Measurements from ENCODE around the gene KLHL25. TPM values are rescaled to one million over a fixed set of nuclear protein-coding genes. Genes with fewer than 3 reads are reported as not detected.
A peak's percentile ranks its signal among the peaks of the same experiment; 100 is the strongest.

The KLHL25 gene
- total RNA-seq, 1 donor from 2014 or later, result 29.3 TPM

DNA sequence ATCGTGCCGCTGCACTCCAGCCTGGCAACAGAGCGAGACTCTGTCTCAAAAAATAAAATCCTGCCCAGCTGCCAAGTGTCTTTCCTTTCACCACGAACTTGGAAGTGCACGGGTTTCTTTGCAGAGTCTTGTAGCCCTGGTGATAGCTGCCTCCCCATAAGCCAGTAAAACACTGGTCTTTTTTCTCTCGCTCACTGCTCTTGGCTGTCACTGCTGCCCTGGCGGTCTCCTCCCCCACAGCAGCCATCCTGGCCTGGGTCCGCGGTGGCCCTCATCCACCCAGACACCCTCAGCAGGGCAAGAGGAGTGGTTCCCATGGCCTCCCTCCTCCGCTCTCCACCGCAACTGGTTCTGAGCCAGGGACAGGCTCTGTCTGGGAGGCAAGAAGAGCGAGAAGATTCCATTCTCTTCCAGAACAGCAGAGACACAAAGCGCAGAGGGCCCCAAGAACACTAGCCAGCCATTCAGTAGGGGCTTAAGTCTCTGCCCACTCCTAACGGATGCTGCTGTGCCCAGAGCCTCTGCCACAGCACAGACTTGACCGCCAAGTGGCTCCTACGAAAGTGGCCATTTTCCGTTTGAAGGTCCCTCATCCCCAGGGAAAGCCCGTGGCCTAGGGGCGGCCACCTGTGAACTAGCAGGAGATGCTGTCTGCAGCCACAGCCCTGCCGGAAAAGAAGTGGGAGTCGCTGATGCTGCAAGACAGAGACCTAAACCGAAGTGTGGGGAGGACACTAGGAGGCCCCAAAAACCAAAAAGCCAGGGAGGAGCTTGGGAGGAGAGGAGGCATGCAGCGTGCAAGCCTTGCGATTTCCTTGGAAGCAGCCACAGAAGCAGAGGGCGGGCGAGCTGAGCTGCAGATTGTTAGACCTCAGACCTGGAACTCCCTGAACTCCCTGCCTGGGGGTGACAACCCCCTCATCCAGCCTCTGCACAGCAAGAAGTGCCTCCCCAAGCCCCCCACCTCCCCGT lies 44.1 kb downstream of the KLHL25 start:
- DNase-seq (ENCODE audit: low spot score in 2 of 2), result no peak
- no peak for FAIRE-seq

- DNase-seq (ENCODE audit: low spot score in 2 of 2) (no peak), FAIRE-seq (no peak)
Measured at GRCh38 chr15:85749261-85750151, 45.2 kb downstream of the KLHL25 start.

DNA sequence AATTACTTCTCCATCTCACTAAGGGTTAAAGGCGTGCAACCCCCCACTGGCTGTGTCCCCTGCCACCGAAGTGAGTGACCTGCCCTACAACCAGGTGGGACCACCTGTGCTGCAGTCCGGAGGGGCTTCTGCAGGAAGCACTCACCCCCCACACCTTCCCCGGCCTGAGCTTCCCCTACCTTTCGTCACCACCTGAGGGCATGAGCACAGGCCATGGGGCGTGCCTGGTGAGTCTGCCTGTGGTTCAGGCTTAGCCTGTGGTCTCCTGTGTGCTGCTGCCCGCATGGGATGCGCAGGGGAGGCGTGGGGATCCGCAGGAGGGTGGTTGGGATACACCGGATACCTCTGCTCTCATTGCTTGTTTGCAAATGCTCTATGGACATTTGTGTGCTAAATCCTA lies 46.0 kb downstream of the KLHL25 start:
- FAIRE-seq, result no peak
- DNase-seq (ENCODE audit: low spot score in 2 of 2), result no peak

DNA sequence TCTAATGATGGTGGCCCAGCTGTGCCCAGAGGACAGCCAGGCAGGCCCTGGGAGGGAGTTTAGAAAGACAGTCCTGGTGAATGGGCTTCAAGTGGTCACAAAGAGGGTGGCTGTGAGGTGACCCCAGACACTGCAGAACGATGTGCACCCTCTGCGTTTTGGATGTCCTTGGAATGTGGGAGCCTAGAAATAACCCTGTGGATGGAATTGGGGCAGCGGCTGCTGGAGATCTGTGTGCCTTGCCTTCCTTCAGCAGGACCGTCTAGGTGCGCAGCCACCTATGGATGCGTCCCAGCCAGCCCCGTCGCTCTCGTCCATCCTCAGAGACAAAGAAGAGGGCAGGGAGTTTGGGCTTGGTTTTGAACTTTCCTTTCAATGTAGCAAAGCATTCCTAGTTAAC lies 46.5 kb downstream of the KLHL25 start:
- FAIRE-seq (no peak), DNase-seq (ENCODE audit: low spot score in 2 of 2) (no peak)

DNA sequence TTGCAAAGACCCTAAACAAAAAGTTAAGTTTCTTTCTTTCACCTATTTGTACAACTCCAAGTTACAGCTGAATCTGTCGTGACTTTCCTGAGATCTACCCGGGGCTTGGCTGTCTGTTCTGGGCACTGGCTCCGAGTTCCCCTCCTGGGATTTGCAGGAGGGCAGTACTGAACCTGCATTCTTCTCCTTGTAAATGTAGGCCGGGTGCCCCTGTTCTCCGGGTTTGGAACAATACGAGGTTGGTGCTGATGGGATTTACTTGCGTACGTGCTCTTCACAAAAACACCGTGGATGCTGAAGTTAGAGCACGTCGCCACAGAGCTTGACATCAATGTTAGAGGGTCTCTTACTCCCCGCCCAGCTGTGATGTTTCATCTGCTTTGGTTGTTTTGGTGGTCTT lies 48.1 kb downstream of the KLHL25 start:
- DNase-seq (ENCODE audit: low spot score in 2 of 2) (no peak), FAIRE-seq (no peak)

DNA sequence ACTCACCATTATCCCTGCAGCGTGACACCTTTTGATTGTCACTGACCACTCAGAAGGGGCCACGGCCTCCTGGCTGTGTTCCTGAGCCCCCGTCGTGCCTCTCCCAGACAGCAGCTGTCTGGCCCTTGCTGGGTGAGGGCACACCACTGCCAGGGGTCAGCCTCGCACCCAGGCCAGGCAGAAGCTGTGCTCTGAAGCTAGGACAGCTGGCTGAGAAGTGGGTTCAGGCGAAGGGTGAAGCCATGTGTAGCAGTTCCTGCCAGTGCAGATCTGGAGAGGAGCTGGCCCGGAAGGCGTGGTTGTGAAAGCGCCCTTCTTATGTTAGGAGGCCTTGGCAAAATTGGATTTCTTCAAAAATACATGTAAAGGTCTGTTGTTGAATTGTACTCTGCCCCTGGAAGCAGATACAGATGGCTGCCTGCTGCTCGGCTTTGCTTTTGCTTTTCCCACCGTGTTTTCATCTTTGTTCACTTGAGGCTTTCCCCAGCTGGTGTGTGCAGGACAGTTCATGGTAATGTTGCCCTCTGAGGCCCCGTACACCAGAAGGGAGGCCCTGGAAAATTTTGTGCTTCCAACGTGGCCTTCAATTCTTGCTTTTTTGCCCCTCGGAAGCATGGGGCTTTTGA lies 49.1 kb downstream of the KLHL25 start:
- no peak for FAIRE-seq
- DNase-seq (ENCODE audit: low spot score in 2 of 2), result no peak

DNA sequence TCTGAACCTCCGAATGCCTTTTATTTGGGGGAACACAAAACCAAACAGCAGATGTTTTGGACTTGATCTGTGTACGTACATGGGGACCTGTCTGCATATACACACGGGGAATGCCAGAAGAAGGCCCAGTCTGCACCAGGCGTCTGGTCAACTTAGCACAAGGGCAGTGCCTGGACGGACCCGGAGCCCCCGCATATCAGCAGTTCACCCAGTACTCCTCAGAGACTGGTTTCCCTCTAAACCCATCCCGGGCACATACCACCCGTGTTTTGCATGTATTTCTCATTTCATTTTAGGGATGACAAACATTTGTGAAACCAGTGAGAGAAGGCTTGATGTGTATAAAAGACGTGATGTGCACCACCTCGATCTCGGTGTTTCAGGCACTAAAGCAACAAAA lies 49.7 kb downstream of the KLHL25 start:
- DNase-seq (ENCODE audit: low spot score in 2 of 2), result no peak
- FAIRE-seq, result no peak

DNA sequence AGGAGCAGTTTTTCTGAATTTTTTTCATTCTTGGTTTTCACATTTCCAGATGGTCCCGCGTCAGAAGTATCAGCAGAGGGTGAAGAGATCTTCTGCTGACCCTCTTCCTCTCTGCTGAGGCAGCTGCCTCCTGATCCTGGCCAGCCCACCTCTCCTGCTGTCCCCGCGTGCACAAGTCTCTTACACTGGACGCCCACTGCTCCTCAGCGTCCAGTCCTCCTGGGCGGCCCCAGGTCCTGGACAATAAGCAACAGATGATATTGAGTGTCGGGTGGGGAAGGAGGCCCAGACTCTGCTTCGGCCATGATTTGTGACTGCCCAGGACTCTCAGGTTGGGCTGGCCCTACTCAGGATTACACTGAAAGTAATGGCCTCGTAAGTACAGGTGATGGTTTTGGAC lies 50.1 kb downstream of the KLHL25 start:
- DNase-seq (ENCODE audit: low spot score in 2 of 2) (no peak), FAIRE-seq (no peak)

DNA sequence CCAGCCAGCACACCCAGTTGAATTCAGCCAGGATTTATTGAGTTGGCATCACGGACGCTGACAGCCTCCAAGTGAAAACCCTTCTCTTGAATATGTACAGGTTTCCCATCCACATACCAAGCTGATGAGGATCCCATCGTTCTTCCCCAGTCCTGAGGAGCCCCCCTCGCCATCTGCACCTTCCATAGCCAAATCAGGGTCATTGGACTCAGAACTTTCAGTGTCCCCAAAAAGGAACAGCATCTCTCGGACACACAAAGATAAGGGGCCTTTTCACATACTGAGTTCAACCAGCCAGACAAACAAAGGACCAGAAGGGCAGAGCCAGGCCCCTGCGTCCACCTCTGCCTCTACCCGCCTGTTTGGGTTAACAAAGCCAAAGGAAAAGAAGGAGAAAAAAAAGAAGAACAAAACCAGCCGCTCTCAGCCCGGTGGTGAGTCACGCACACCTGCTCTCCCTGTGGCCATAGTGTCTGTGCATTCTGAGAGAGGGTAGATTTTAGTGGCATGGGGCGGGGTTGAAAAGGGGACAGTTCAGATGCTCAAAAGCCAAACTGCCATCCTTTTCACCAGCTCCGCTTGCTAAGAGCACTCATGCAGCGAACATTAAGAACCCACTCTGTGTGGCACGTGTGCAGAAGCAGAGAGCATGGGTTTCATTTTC lies 51.2 kb downstream of the KLHL25 start:
- no peak for FAIRE-seq
- no peak for DNase-seq (ENCODE audit: low spot score in 2 of 2)

DNA sequence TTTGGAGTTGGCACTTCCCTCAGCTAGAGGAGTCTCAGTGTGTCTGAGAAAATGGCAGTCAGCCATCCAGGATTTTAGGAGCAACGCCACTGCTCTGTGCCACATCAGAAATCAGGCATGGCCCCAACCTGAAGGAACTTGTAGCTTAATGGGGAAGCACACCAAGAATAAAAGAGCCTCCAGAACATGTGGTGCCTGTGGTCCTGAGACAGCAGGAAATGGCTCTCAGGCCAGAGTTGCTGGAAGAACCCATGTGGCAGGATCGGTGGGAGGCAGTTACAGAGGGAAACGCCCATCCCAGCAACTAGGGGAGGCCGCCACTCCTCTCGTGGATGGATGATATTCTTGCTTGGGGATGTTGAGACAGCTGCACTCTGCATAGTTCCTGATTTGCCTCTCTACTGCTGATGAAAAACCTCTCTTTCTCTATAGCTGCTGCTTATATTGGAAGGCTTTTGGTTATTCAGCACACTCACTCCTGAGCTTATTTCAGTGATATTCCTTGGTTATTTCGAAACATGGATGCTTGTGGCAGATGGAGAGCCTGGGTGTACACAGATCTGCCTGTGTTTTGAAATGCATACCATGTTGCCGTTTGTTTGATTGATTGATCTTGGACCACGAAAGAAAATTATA lies 52.4 kb downstream of the KLHL25 start:
- no peak for DNase-seq (ENCODE audit: low spot score in 2 of 2)
- no peak for FAIRE-seq

GRCh38 chr15:85741662-85742061 lies 53.1 kb downstream of the KLHL25 start:
- no peak for FAIRE-seq
- DNase-seq (ENCODE audit: low spot score in 2 of 2), result no peak

DNA sequence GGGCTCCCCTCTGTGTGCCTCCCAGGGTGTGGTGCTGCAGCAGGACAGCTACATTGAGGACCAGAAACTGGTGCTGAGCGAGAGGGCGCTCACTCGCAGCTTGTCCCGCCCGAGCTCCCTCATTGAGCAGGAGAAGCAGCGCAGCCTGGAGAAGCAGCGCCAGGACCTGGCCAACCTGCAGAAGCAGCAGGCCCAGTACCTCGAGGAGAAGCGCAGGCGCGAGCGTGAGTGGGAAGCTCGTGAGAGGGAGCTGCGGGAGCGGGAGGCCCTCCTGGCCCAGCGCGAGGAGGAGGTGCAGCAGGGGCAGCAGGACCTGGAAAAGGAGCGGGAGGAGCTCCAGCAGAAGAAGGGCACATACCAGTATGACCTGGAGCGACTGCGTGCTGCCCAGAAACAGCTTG lies 53.7 kb downstream of the KLHL25 start:
- no peak for FAIRE-seq

DNA sequence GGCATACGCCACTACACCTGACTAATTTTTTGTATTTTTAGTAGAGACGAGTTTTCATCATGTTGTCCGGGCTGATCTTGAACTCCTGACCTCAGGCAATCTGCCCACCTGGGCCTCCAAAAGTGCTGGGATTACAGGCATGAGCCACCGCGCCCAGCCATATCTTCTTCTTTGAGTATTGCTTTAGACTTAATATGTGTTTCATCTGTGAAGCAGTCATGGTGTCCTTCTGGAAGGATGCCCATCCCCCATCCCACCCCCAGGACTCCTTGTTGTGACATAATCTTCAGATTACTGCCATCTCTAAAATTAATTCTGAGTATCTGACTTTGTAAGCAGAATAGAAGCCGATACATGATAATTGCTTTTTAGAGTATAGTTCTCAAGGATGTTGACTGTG lies 57.7 kb downstream of the KLHL25 start:
- no peak for DNase-seq (ENCODE audit: low spot score in 2 of 2)
- no peak for FAIRE-seq

More for the DNA sequence above, 53.7 kb downstream of the KLHL25 start:
- no peak for DNase-seq (ENCODE audit: low spot score in 2 of 2)

- FAIRE-seq (no peak), DNase-seq (ENCODE audit: low spot score in 2 of 2) (no peak)
Measured at GRCh38 chr15:85733416-85733815, 61.3 kb downstream of the KLHL25 start.

DNA sequence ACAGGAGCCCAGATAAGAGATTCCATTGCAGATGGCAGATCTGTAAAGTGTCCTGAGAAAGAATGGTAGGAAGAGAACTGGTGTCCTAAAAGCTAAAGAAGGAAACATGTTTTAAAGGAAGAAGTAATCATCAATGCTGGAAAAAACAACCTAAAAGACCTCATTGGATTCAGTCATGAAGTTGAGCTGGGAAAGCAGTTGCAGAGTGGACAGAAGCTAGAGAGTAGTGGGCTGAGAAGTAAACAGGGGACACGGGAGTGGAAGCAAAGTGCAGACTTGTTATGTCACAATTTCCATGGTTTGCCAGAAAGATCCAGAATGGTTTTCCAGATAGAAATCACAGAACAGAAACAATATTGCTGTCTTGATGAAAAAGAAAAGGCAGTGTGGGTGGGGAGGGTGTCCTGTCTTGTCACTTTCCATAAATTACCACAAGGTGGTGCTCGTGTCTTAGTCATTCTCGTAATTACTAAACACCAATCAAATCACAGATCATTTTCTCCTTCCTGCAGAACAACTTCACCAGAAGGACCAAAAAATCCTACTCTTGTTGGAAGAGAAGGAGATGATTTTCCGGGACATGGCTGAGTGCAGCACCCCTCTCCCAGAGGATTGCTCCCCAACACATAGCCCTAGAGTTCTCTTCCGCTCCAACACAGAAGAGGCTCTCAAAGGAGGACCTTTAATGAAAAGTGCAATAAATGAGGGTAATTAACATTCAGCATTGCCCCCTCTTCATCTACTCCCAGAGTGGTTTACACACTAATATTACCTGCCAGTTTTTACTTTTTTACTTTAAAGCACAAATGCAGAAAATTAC lies 64.5 kb downstream of the KLHL25 start:
- DNase-seq (ENCODE audit: low spot score in 2 of 2), result peak in 1 of 2 donors; percentile 55
- peak; percentile 34 for FAIRE-seq

- FAIRE-seq, result no peak
- DNase-seq (ENCODE audit: low spot score in 2 of 2), result no peak
Measured at GRCh38 chr15:85727068-85727467, 67.7 kb downstream of the KLHL25 start.

- FAIRE-seq (no peak), DNase-seq (ENCODE audit: low spot score in 2 of 2) (no peak)
Measured at GRCh38 chr15:85726454-85726853, 68.3 kb downstream of the KLHL25 start.

DNA sequence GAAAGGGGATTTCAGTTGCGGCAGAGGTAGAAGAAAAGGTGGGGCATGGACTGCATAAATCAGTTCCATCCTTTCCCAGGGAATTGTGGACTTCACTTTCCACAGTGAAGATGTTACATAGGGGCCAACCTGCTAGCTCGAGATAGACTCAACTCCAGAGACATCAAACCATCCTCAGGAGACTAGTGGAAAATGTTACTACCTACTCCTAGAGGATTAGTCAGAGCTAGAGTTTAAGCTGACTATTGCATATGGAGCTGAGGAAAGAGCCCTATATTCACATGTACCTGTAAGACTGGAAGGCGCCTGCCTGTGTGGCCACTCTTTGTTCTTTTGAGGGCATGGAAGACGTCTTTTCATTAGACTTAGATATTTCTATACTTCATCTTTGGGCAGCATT lies 69.2 kb downstream of the KLHL25 start:
- no peak for DNase-seq (ENCODE audit: low spot score in 2 of 2)
- FAIRE-seq, result no peak

DNA sequence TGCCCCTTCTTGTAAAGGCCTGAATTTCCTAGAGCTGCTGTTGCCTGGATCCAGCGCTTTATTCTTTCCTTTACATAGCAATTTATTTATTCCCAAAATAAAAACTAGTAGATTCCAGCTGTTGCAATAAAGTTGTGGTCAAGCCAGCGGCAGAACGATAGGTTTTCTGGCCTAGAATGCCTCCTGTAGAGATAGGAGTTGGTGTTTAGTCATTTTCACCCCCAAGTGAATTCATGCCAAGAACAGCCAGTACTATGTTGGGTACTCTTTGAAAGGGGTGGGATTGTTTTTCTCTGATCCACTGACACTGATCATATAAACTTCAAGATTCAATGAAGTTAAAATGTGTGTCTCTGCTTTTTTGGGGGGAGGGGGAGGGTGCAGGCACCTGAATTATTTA lies 69.7 kb downstream of the KLHL25 start:
- DNase-seq (ENCODE audit: low spot score in 2 of 2), result no peak

More for the DNA sequence above, 69.7 kb downstream of the KLHL25 start:
- no peak for FAIRE-seq

Data from frontal cortex (tissue), 4 donors.